OCI-LY3 (cell line): ENCODE measurements around the gene NBPF4.

ENCODE experiments used
- CTCF ChIP-seq: fragments of 200-600, 300-600 bp; sonication (generic); IDR thresholded peaks from 2 replicates; pipeline ENCODE4 v1.5.1; 2014; ENCODE audit warnings: antibody characterized with exemption, low read length, low read depth
- EZH2phosphoT487 ChIP-seq: fragments of 200-600 bp; shearing (Covaris generic); IDR thresholded peaks from 2 replicates; pipeline ENCODE4 v1.6.1; 2018; ENCODE audit warnings: antibody characterized with exemption, mixed run types, low read depth

- TF ChIP-seq CTCF (no peak), EZH2phosphoT487 (no peak)
These were observed 42.2 kb downstream of the NBPF4 start for GRCh38 chr1:108201687-108202086.
